Upper lobe of left lung (tissue), 4 donors: ENCODE results near the gene CARTPT.

Source experiments
- POLR2A ChIP-seq, 4 donors: fragments of 450-650 bp; IDR thresholded peaks; one replicate each; pipeline ENCODE4 v1.5.1; 2016 to 2017; ENCODE audit warnings: antibody characterized with exemption in 4 of 4, mild to moderate bottlenecking in 2 of 4
- TF ChIP-seq, protein P1 (sequence below), 6 experiments: fragments of 450-650 bp in 4 of 6; fragments of 200-600 bp in 2 of 6; sonication (generic) in 2 of 6; IDR thresholded peaks; one replicate each; pipeline ENCODE4 v1.5.1; 2016 to 2019; ENCODE audit warnings: antibody characterized with exemption in 6 of 6

DNA sequence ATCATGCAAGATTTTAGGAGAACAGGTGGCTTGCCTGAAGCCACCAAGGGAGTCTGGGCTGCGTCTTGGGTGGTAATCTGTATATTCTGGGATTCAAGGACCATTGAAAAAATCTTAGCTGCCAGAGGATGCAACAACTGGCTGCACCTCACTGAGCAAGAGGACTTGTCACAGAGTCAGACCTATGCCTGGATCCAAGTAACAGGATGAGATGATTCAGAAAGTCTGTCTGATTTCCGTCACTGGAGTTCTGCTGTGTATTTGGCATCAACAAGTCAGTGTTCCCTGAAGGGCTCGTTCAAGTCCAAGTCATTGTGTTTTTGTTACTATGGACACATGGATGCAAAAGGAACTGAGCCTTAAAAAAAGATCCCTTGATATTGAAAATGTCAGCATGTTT is 37.8 kb upstream of the CARTPT start:
- TF ChIP-seq, protein P1, sequence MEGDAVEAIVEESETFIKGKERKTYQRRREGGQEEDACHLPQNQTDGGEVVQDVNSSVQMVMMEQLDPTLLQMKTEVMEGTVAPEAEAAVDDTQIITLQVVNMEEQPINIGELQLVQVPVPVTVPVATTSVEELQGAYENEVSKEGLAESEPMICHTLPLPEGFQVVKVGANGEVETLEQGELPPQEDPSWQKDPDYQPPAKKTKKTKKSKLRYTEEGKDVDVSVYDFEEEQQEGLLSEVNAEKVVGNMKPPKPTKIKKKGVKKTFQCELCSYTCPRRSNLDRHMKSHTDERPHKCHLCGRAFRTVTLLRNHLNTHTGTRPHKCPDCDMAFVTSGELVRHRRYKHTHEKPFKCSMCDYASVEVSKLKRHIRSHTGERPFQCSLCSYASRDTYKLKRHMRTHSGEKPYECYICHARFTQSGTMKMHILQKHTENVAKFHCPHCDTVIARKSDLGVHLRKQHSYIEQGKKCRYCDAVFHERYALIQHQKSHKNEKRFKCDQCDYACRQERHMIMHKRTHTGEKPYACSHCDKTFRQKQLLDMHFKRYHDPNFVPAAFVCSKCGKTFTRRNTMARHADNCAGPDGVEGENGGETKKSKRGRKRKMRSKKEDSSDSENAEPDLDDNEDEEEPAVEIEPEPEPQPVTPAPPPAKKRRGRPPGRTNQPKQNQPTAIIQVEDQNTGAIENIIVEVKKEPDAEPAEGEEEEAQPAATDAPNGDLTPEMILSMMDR (IDR thresholded peaks at IDR 0.05), result no peak
- TF ChIP-seq POLR2A (IDR thresholded peaks at IDR 0.05), result no peak
